Cardiac ventricle fibroblast (primary cell): ENCODE data around the gene YLPM1. TPM values are rescaled to one million over a fixed set of nuclear protein-coding genes. Genes with fewer than 3 reads are reported as not detected.

Source experiments
- total RNA-seq: library from RNA; depleted of rRNA; stranded (reverse); fragments of >200 nt; gene quantifications from 2 replicates; pipeline ENCODE4 v1.2.3, GENCODE V29; 2015

YLPM1 gene, protein sequence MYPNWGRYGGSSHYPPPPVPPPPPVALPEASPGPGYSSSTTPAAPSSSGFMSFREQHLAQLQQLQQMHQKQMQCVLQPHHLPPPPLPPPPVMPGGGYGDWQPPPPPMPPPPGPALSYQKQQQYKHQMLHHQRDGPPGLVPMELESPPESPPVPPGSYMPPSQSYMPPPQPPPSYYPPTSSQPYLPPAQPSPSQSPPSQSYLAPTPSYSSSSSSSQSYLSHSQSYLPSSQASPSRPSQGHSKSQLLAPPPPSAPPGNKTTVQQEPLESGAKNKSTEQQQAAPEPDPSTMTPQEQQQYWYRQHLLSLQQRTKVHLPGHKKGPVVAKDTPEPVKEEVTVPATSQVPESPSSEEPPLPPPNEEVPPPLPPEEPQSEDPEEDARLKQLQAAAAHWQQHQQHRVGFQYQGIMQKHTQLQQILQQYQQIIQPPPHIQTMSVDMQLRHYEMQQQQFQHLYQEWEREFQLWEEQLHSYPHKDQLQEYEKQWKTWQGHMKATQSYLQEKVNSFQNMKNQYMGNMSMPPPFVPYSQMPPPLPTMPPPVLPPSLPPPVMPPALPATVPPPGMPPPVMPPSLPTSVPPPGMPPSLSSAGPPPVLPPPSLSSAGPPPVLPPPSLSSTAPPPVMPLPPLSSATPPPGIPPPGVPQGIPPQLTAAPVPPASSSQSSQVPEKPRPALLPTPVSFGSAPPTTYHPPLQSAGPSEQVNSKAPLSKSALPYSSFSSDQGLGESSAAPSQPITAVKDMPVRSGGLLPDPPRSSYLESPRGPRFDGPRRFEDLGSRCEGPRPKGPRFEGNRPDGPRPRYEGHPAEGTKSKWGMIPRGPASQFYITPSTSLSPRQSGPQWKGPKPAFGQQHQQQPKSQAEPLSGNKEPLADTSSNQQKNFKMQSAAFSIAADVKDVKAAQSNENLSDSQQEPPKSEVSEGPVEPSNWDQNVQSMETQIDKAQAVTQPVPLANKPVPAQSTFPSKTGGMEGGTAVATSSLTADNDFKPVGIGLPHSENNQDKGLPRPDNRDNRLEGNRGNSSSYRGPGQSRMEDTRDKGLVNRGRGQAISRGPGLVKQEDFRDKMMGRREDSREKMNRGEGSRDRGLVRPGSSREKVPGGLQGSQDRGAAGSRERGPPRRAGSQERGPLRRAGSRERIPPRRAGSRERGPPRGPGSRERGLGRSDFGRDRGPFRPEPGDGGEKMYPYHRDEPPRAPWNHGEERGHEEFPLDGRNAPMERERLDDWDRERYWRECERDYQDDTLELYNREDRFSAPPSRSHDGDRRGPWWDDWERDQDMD (N-terminal part only)
- total RNA-seq = 30.3 and 30.9 TPM in 2 replicates

DNA sequence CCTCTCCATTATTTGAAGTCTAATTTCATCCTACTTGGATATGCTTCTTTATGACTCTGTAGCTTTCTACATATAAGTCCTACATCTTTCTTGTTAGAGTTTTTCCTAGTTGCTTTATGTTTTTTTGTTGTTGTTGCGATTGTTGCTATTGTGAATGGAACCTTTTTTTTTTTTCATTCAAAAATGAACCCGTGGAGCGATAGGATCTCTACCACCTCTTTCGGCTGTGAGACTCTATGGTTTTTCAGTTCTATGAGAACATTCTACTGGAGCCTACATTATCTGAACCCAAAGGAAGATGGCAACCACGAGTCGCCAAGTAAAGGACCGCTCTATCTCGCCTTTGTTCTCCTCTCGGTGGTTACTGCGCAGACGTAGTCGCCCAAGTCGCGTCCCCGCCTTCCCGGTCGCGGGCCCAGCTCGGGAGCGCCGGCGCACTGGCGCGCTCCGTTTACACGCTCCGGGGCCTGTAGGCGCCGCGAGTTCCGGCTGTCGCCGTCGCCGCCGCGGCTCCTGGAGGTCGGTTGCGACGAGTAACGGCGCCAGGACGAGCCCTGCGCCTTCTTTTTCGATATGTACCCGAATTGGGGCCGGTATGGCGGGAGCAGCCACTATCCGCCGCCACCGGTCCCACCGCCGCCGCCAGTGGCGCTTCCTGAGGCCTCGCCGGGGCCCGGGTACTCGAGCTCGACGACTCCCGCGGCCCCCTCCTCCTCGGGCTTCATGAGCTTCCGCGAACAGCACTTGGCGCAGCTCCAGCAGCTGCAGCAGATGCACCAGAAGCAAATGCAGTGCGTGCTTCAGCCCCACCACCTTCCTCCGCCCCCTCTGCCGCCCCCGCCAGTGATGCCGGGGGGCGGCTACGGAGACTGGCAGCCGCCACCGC lies at the start of gene YLPM1:
YLPM1 (plus strand) TSS at position 400 of the 886 bp plus-strand sequence; CDS start at position 574, 174 bp downstream.

DNA sequence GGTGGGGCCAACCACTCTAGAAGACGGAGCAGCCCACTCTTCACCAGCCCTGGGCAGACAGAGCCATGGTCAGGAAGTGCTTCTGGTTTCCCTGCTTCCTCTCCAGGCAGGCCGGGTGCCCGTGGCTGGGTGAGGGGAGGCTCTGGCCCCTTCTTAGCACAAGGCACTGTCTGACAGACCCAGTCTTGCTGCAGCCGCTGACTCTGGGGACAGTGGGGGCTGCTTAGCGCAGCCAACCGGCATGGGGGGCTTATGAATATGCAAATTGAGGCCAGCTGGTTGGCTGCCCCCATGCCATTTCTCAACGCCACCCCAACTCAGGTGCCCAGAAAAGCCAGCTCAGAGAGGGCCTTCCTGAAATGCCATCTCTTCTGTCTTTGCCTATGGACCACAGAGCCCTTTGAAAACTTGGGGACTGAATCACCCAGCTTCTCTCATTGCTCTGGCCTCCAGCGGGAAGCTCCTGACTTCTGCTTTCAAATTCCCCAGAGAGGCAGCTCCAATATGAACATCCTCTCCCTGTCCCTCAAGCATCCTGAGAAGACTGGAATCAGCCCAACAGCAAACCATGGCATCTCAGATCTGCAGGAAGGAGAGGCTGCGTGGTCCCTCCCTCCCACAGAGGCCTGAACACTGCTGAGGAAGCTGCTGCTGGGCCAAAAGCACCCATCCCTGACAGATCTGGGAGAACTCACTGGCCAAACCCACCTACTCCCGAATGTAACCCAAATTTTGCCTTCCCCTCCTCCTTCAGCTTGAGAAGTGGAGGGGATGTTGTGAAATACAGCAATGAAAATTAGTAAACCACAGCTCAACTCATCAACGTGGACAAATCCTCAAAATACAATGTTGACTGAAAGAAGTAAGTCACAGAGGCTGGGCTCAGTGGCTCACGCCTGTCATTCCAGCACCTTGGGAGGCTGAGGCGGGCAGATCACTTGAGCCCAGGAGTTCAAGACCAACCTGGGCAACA lies 113.1 kb downstream of the YLPM1 start, which contains the start of gene PROX2:
PROX2 (minus strand) TSS at position 205 of the 973 bp plus-strand sequence. CDS start 12,311 bp downstream, outside the sequence.

DNA sequence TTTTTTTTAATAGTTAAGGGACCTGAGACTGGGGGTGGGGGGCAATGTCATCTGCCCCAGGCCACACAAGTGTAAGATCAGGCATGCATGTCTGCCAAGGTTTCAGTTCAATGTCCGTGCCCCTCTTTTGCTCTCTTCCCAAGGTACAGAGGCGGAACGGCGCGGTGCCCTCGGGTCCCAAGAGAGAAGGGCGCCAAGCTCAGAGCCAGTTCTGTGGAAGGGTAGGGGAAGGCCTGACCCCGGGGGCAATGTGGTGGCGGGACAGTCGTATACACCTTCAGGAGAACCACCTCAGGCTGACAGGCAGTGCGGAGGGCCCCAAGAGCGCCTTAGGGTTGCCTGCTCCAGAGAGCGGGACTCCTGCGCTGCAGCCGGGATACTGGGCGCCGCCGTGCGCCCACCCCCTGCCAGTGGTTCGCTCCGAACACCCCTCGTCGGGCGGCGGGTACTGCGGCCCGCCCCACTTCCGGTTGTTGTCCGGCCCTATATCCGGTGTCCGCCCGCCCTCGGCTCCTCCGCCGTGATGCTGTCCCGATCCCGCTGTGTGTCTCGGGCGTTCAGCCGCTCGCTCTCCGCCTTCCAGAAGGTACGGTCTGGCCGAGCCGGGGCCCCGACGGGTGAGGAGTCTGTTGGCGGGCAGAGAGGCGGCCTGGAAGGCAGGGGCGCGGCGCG lies 118.5 kb downstream of the YLPM1 start, which contains the start of gene DLST:
DLST (plus strand) TSS at position 486 of the 672 bp plus-strand sequence; CDS start at position 524, 38 bp downstream.

Other genes starting within 250 kb of the YLPM1 start
- gene LTBP2, start 151.1 kb upstream of the YLPM1 start, total RNA-seq = 123 and 130 TPM in 2 replicates
- 13.5 and 16.3 TPM in 2 replicates for gene AREL1, start 50.2 kb upstream of the YLPM1 start, total RNA-seq
- gene FCF1, start 50.2 kb upstream of the YLPM1 start, total RNA-seq = 34.5 and 43.6 TPM in 2 replicates
- gene PROX2, start 112.8 kb downstream of the YLPM1 start, total RNA-seq = not detected in 2 replicates
- 53.6 and 89.1 TPM in 2 replicates for gene DLST, start 118.6 kb downstream of the YLPM1 start, total RNA-seq
- 4.4 TPM in 1 of 2 replicates, not detected in the other for gene RPS6KL1, start 159.9 kb downstream of the YLPM1 start, total RNA-seq
- 24.0 and 30.8 TPM in 2 replicates for gene PGF, start 192.3 kb downstream of the YLPM1 start, total RNA-seq
- 34.1 and 38.1 TPM in 2 replicates for gene EIF2B2, start 239.6 kb downstream of the YLPM1 start, total RNA-seq